B cell (primary cell): ENCODE data around the gene PHOSPHO2. TPM values are rescaled to one million over a fixed set of nuclear protein-coding genes. Genes with fewer than 3 reads are reported as not detected.
"Not testable (repeated sequence)": the region's sequence is repeated elsewhere in the genome, so short reads cannot be mapped to it uniquely, and the experiment has no call there.

ENCODE experiments used
- ATAC-seq: fragments of 200-7000 bp; cut with Tn5 transposase; one replicate; pipeline ENCODE4 v1.10.0; 2021; ENCODE audit warnings: low read depth, mild to moderate bottlenecking, moderate number of reproducible peaks, moderate library complexity
- CTCF ChIA-PET: fragments of 350-600 bp; sonication (Branson Sonifier 250); formaldehyde crosslinking; loops from one replicate; lab custom pipeline; 2021; ENCODE audit warnings: antibody characterized with exemption, inconsistent platforms; lab: Charles Lee
- POLR2A ChIA-PET: fragments of 350-600 bp; sonication (Branson Sonifier 250); formaldehyde crosslinking; loops from one replicate; lab custom pipeline; 2021; ENCODE audit warnings: antibody characterized with exemption; lab: Charles Lee
- DNase-seq: peaks from one replicate; pipeline ENCODE4 v3.0.0; 2013
- H2AFZ ChIP-seq: 2 replicates; pipeline ENCODE4 v1.6.1; 2012; ENCODE audit warnings: mild to moderate bottlenecking, low read depth, low read length; ENCODE audit not compliant: insufficient read depth, poor library complexity, severe bottlenecking
- H3K27ac ChIP-seq, 2 donors: 1 replicate in 1 of 2; 2 replicates in 1 of 2; pipeline ENCODE4 v1.5.1; 2012 to 2013; ENCODE audit warnings: low read length in 2 of 2, mild to moderate bottlenecking in 2 of 2, moderate library complexity in 1 of 2
- H3K27me3 ChIP-seq, 4 experiments: fragments of 200-600 bp in 1 of 4; sonication (generic) in 1 of 4; replicated peaks in 1 of 4; 1 replicate in 2 of 4; 2 replicates in 2 of 4; pipeline versions ENCODE4 v1.6.1 to v1.7.0; 2013 to 2016; ENCODE audit warnings: low read length in 3 of 4, mild to moderate bottlenecking in 2 of 4, mixed read lengths in 1 of 4, moderate library complexity in 1 of 4; ENCODE audit not compliant: insufficient read depth in 4 of 4, control insufficient read depth in 3 of 4; ENCODE audit errors: control extremely low read depth in 1 of 4
- H3K36me3 ChIP-seq, 2 experiments: replicated peaks in 1 of 2; 1 replicate in 1 of 2; 2 replicates in 1 of 2; pipeline versions ENCODE4 v1.6.1 to v1.7.1; 2013; ENCODE audit warnings: low read length in 1 of 2; ENCODE audit not compliant: insufficient read depth in 2 of 2, control insufficient read depth in 1 of 2; ENCODE audit errors: control extremely low read depth in 1 of 2, extremely low read depth in 1 of 2
- H3K4me1 ChIP-seq, 2 donors: fragments of 200-600 bp in 1 of 2; sonication (generic) in 1 of 2; 1 replicate in 1 of 2; 2 replicates in 1 of 2; pipeline versions ENCODE4 v1.5.1 to v1.6.1; 2013 to 2017; ENCODE audit warnings: low read length in 2 of 2; ENCODE audit not compliant: control insufficient read depth in 2 of 2, insufficient read depth in 2 of 2
- H3K4me2 ChIP-seq: replicated peaks from 2 replicates; pipeline ENCODE3; 2012; ENCODE audit warnings: mild to moderate bottlenecking, low read depth, low read length; ENCODE audit not compliant: poor library complexity, severe bottlenecking
- H3K4me3 ChIP-seq, 5 experiments: fragments of 200-600 bp in 1 of 5; sonication (generic) in 1 of 5; 1 replicate in 3 of 5; 2 replicates in 2 of 5; pipeline versions ENCODE4 v1.5.1 to v1.7.0; 2011 to 2016; ENCODE audit warnings: low read length in 4 of 5, mild to moderate bottlenecking in 4 of 5, low read depth in 2 of 5, control low read depth in 1 of 5, moderate library complexity in 1 of 5; ENCODE audit not compliant: insufficient read depth in 1 of 5; ENCODE audit errors: control extremely low read depth in 1 of 5, extremely low read depth in 1 of 5
- H3K79me2 ChIP-seq: fragments of 200-600 bp; sonication (generic); one replicate; pipeline ENCODE4 v1.6.0; 2016; ENCODE audit warnings: low read length; ENCODE audit not compliant: control insufficient read depth, insufficient read depth
- H3K9ac ChIP-seq: fragments of 200-600 bp; sonication (generic); 2 replicates; pipeline ENCODE4 v1.6.1; 2017; ENCODE audit warnings: mild to moderate bottlenecking, low read length, moderate library complexity
- H3K9me3 ChIP-seq, 3 donors: one replicate each; pipeline versions ENCODE4 v1.6.1 to v1.7.1; 2013; ENCODE audit warnings: low read length in 2 of 3; ENCODE audit not compliant: control insufficient read depth in 2 of 3, insufficient read depth in 1 of 3; ENCODE audit errors: control extremely low read depth in 1 of 3
- H4K20me1 ChIP-seq: 2 replicates; pipeline ENCODE4 v1.6.0; 2012; ENCODE audit warnings: mild to moderate bottlenecking, low read length; ENCODE audit not compliant: insufficient read depth, control insufficient read depth, poor library complexity, severe bottlenecking
- H3K27ac Mint-ChIP-seq: one replicate; pipeline ENCODE4 v1.8.0; 2021; ENCODE audit warnings: mixed read lengths
- H3K27me3 Mint-ChIP-seq: one replicate; pipeline ENCODE4 v1.8.0; 2021; ENCODE audit warnings: mixed read lengths
- H3K4me1 Mint-ChIP-seq: one replicate; pipeline ENCODE4 v1.8.0; 2021; ENCODE audit warnings: mixed read lengths
- H3K4me3 Mint-ChIP-seq: one replicate; pipeline ENCODE4 v1.8.0; 2021; ENCODE audit warnings: mixed read lengths
- H3K9me3 Mint-ChIP-seq: one replicate; pipeline ENCODE4 v1.8.0; 2022; ENCODE audit warnings: mixed read lengths; ENCODE audit not compliant: insufficient read depth
- EZH2 ChIP-seq: IDR thresholded peaks from 2 replicates; pipeline ENCODE4 v1.6.1; 2012; ENCODE audit warnings: borderline replicate concordance, low read depth, mild to moderate bottlenecking, moderate library complexity, low read length; ENCODE audit not compliant: insufficient read depth, poor library complexity, severe bottlenecking
- WGBS: methylation state at CpG from one replicate; pipeline ENCODE4 v1.1.5; 2013; ENCODE audit warnings: missing lambda C conversion rate; ENCODE audit not compliant: insufficient coverage; 5-methylcytosine and 5-hydroxymethylcytosine counted together
- intact Hi-C: fragments of 100-400 bp; cut with micrococcal nuclease; formaldehyde crosslinking; loops from one replicate; pipeline ENCODE4 v1.10.0; 2022
- polyA plus RNA-seq: library from polyadenylated mRNA; depleted of rRNA; stranded (reverse); fragments of >200 nt; gene quantifications from 2 replicates; pipeline ENCODE4 v1.2.3, GENCODE V29; 2012
- total RNA-seq, 2 donors: library from RNA; stranded (reverse); fragments of 120-200 nt in 1 of 2; gene quantifications; 1 replicate in 1 of 2; 2 replicates in 1 of 2; pipeline versions ENCODE4 v1.2.3 to v1.2.4, GENCODE V29; 2013 to 2022
- TF ChIP-seq, protein P1 (sequence below): fragments of 200-600 bp; IDR thresholded peaks from one replicate; pipeline ENCODE4 v1.8.0; 2022; ENCODE audit warnings: antibody characterized with exemption, mild to moderate bottlenecking

Gene PHOSPHO2
- total and polyA plus RNA-seq, 2 donors (not counting 1 experiment from before 2014, with no cell fraction given) = 1.5 to 8.4 TPM

DNA sequence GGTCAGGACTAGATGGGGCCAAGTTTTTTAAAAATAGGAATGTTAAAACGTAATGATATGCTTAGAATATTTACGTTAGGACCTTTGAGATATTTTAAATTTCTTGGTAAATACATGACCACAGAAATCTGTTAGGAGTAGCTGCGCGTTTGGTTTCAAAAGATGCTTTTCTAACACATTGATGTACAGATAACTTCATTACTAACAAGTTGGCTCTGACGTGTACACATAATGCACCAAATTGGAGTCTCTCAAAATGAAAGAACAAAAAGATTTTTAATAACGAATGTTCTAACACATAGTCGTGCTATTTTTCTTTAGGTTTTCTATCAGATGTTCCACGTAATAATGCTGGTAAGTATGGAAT lies 608 bp downstream of the PHOSPHO2 start:
- H3K27ac Mint-ChIP-seq = peak overlapping the region; percentile 99
- POLR2A ChIA-PET = interaction anchor here (1.0 kb wide), 2 partner anchors 104 to 110 kb away, joined by 3 read pairs; partner anchors contain the start of gene SSB
- TF ChIP-seq, protein P1, sequence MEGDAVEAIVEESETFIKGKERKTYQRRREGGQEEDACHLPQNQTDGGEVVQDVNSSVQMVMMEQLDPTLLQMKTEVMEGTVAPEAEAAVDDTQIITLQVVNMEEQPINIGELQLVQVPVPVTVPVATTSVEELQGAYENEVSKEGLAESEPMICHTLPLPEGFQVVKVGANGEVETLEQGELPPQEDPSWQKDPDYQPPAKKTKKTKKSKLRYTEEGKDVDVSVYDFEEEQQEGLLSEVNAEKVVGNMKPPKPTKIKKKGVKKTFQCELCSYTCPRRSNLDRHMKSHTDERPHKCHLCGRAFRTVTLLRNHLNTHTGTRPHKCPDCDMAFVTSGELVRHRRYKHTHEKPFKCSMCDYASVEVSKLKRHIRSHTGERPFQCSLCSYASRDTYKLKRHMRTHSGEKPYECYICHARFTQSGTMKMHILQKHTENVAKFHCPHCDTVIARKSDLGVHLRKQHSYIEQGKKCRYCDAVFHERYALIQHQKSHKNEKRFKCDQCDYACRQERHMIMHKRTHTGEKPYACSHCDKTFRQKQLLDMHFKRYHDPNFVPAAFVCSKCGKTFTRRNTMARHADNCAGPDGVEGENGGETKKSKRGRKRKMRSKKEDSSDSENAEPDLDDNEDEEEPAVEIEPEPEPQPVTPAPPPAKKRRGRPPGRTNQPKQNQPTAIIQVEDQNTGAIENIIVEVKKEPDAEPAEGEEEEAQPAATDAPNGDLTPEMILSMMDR = no peak
- no peak for TF ChIP-seq EZH2
- DNase-seq (no peak), ATAC-seq (no peak)
- peaks cover 3 to 14% (median 10%) of the 10 kb centered on the region in 3 donors for H3K9me3 ChIP-seq
- peak overlapping the region; percentile 59 to 76 (median 72) for H3K4me3 ChIP-seq
- CTCF ChIA-PET = no interaction called here
- H3K4me3 Mint-ChIP-seq = peak overlapping the region; percentile 98
- peaks cover 10 to 14% of the 10 kb centered on the region in 2 donors for H3K4me1 ChIP-seq
- peak overlapping the region; percentile 85 to 90 for H3K27ac ChIP-seq
- H3K36me3 ChIP-seq = no peaks in the 10 kb centered on the region
- peaks cover 2% of the 10 kb centered on the region for H3K9me3 Mint-ChIP-seq
- peak overlapping the region; percentile 80 for H3K9ac ChIP-seq
- H3K79me2 ChIP-seq = no peaks in the 10 kb centered on the region
- H2AFZ ChIP-seq = peak overlapping the region; percentile 73
- H3K27me3 ChIP-seq = peaks cover 0 to 12% (median 7%) of the 10 kb centered on the region in 4 experiments
- H4K20me1 ChIP-seq = no peaks in the 10 kb centered on the region
- H3K4me2 ChIP-seq = peak overlapping the region; percentile 93
- intact Hi-C loops = loop anchor here (1.0 to 5.0 kb wide), 6 partner anchors 38 to 132 kb away; partner anchors contain the start of genes FASTKD1, KLHL23, PPIG and SSB
- 50% methylated on average over 2 of the region's 8 CpGs for whole genome bisulfite sequencing
- H3K4me1 Mint-ChIP-seq = peaks cover 18% of the 10 kb centered on the region
- H3K27me3 Mint-ChIP-seq = peaks cover 12% of the 10 kb centered on the region

DNA sequence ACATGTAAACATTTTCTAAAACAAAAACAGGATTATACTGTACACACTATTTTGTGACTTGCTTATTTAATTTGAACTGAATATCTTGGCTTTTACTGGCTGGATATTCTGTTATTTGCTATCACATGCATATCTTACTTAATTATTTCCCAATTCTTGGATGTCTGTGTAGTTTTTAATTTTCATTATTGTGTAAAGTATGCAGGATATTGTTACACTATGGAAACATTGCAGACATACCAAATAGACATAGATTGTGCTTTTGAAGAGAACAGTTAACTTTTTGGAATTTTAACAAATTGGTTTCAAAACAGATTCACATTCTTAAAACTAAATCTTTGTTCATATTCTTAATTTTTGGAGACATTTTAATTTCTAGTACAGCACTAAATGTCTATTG lies 2.1 kb downstream of the PHOSPHO2 start:
- DNase-seq (no peak), ATAC-seq (no peak)
- Mint-ChIP-seq H3K4me1 (peaks cover 18% of the 10 kb centered on the region), H3K27me3 (peaks cover 9% of the 10 kb centered on the region), H3K27ac (no peak overlapping the region), H3K4me3 (no peak overlapping the region), H3K9me3 (no peaks in the 10 kb centered on the region)
- Histone ChIP-seq H3K4me2 (no peak overlapping the region), H3K9me3 (peaks cover 0 to 4% (median 1%) of the 10 kb centered on the region in 3 donors), H3K9ac (no peak overlapping the region), H4K20me1 (no peaks in the 10 kb centered on the region), H3K4me1 (peaks cover 10 to 14% of the 10 kb centered on the region in 2 donors), H3K36me3 (no peaks in the 10 kb centered on the region), H3K79me2 (no peaks in the 10 kb centered on the region), H2AFZ (no peak overlapping the region), H3K27ac (no peak overlapping the region), H3K4me3 (no peak overlapping the region), H3K27me3 (peaks cover 0 to 12% (median 7%) of the 10 kb centered on the region in 4 experiments)
- TF ChIP-seq, protein P1 = no peak
- no peak for TF ChIP-seq EZH2
- ChIA-PET CTCF (no interaction called here), POLR2A (no interaction called here)
- intact Hi-C loops = no loop called here

DNA sequence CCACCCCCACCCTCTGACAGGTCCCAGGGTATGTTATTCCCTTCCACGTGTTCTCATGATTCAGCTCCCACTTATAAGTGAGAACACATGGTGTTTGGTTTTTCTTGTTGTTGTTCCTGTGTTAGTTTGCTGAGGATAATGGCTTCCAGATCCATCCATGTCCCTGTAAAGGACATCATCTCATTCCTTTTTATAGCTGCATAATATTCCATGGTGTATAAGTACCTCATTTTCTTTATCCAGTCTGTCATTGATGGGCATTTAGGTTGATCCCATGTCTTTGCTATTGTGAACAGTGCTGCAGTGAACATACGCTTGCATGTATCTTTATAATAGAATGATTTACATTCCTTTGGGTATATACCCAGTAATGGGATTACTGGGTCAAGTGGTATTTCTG lies 4.9 kb downstream of the PHOSPHO2 start:
- DNase-seq, H3K4me3 Mint-ChIP-seq, H3K4me1 Mint-ChIP-seq, H3K9me3 ChIP-seq, H3K36me3 ChIP-seq, H4K20me1 ChIP-seq, H2AFZ ChIP-seq, H3K9me3 Mint-ChIP-seq, H3K27ac ChIP-seq, POLR2A ChIA-PET, H3K79me2 ChIP-seq, CTCF ChIA-PET, H3K27ac Mint-ChIP-seq, H3K27me3 Mint-ChIP-seq, H3K4me2 ChIP-seq, intact Hi-C loops, H3K27me3 ChIP-seq, ATAC-seq, H3K4me1 ChIP-seq, H3K9ac ChIP-seq, H3K4me3 ChIP-seq: not testable (repeated sequence)
- WGBS = no CpG with 5 or more reads among the region's 2 CpGs
